ENCODE measurements around the gene RPUSD3.

- no peak for TF ChIP-seq CTCF (conservative IDR thresholded peaks at IDR 0.05; ENCODE audit: low read depth, low read length)
- TF ChIP-seq POLR2A (IDR thresholded peaks at IDR 0.05; ENCODE audit: low read depth, low read length) = no peak
- no peak for TF ChIP-seq RCOR1 (IDR thresholded peaks at IDR 0.05; ENCODE audit: insufficient replicate concordance, low read length)
- TF ChIP-seq MAZ (IDR thresholded peaks at IDR 0.05; ENCODE audit: borderline replicate concordance, low read depth, low read length) = no peak
Observed at GRCh38 chr3:9863058-9863772, 19.4 kb upstream of the RPUSD3 start.
